Suprapubic skin (tissue), 4 donors: ENCODE results near the gene CR1L.
"Not testable (repeated sequence)": the region's sequence is repeated elsewhere in the genome, so short reads cannot be mapped to it uniquely, and the experiment has no call there.

Source experiments
- CTCF ChIP-seq, 2 donors: fragments of 200-600 bp in 1 of 2; fragments of 450-650 bp in 1 of 2; sonication (generic) in 1 of 2; IDR thresholded peaks; one replicate each; pipeline ENCODE4 v1.5.1; 2016 to 2019; ENCODE audit warnings: antibody characterized with exemption in 2 of 2, mild to moderate bottlenecking in 1 of 2, moderate library complexity in 1 of 2
- EP300 ChIP-seq: sonication (generic); formaldehyde crosslinking; IDR thresholded peaks from one replicate; pipeline ENCODE4 v1.6.1; 2017; ENCODE audit warnings: antibody characterized with exemption
- POLR2A ChIP-seq, 2 donors: fragments of 450-650 bp; IDR thresholded peaks; one replicate each; pipeline ENCODE4 v1.6.1; 2017; ENCODE audit warnings: antibody characterized with exemption in 2 of 2, mild to moderate bottlenecking in 2 of 2, moderate library complexity in 2 of 2
- POLR2AphosphoS5 ChIP-seq, 3 donors: sonication (generic); formaldehyde crosslinking; IDR thresholded peaks; one replicate each; pipeline ENCODE4 v1.6.1; 2017; ENCODE audit warnings: antibody characterized with exemption in 3 of 3

- TF ChIP-seq EP300; CTCF (IDR thresholded peaks at IDR 0.05); POLR2AphosphoS5 (IDR thresholded peaks at IDR 0.05); POLR2A (IDR thresholded peaks at IDR 0.05): not testable (repeated sequence)
Measured at GRCh38 chr1:207635569-207636186, 9.3 kb upstream of the CR1L start.
